GM23338 (cell line): Measurements from ENCODE around the gene PGM3. TPM values are rescaled to one million over a fixed set of nuclear protein-coding genes. Genes with fewer than 3 reads are reported as not detected.
A peak's percentile ranks its signal among the peaks of the same experiment; 100 is the strongest.

Source experiments
- ATAC-seq: fragments of 200-7000 bp; cut with Tn5 transposase; 3 replicates; pipeline ENCODE4 v1.9.1; 2020
- DNase-seq: peaks from one replicate; pipeline ENCODE4 v3.0.0-alpha.2; 2015; ENCODE audit warnings: low spot score
- H2AFZ ChIP-seq: fragments of 200-600 bp; sonication (generic); 2 replicates; pipeline ENCODE4 v1.8.0; 2016; ENCODE audit warnings: antibody characterized with exemption, mild to moderate bottlenecking, moderate library complexity
- H3F3A ChIP-seq: fragments of 200-600 bp; sonication (generic); replicated peaks from 2 replicates; pipeline ENCODE4 v1.8.0; 2017; ENCODE audit warnings: antibody characterized with exemption, mixed run types, low read depth
- H3K27ac ChIP-seq: fragments of 200-600 bp; sonication (generic); 2 replicates; pipeline ENCODE4 v1.6.1; 2016; ENCODE audit warnings: low read depth
- H3K27me3 ChIP-seq: fragments of 200-600 bp; sonication (generic); 2 replicates; pipeline ENCODE4 v1.8.0; 2016; ENCODE audit warnings: mild to moderate bottlenecking, mixed run types, moderate library complexity; ENCODE audit not compliant: insufficient read depth
- H3K36me3 ChIP-seq: fragments of 200-600 bp; sonication (generic); 2 replicates; pipeline ENCODE4 v1.8.0; 2016; ENCODE audit warnings: mild to moderate bottlenecking; ENCODE audit not compliant: insufficient read depth
- H3K4me1 ChIP-seq: fragments of 200-600 bp; sonication (generic); 2 replicates; pipeline ENCODE4 v1.8.0; 2016; ENCODE audit warnings: mild to moderate bottlenecking, moderate library complexity; ENCODE audit not compliant: insufficient read depth
- H3K4me2 ChIP-seq: fragments of 200-600 bp; sonication (generic); 2 replicates; pipeline ENCODE4 v1.7.1; 2017; ENCODE audit warnings: mixed run types
- H3K4me3 ChIP-seq: fragments of 200-600 bp; sonication (generic); 2 replicates; pipeline ENCODE4 v1.6.1; 2016; ENCODE audit warnings: mixed run types
- H3K79me2 ChIP-seq: fragments of 200-600 bp; sonication (generic); replicated peaks from 2 replicates; pipeline ENCODE4 v1.8.0; 2017; ENCODE audit warnings: mild to moderate bottlenecking; ENCODE audit not compliant: insufficient read depth
- H3K9me2 ChIP-seq: fragments of 200-600 bp; sonication (generic); 2 replicates; pipeline ENCODE4 v1.8.0; 2017; ENCODE audit not compliant: insufficient read depth
- H4K20me1 ChIP-seq: fragments of 200-600 bp; sonication (generic); replicated peaks from 2 replicates; pipeline ENCODE4 v1.8.0; 2017; ENCODE audit warnings: mild to moderate bottlenecking; ENCODE audit not compliant: insufficient read depth
- H3K27ac Mint-ChIP-seq: 2 replicates; pipeline ENCODE4 v1.8.0; 2020; ENCODE audit warnings: inconsistent platforms, mild to moderate bottlenecking, moderate library complexity, mixed read lengths
- H3K27me3 Mint-ChIP-seq: 3 replicates; pipeline ENCODE4 v1.8.0; 2022; ENCODE audit warnings: low read depth, mild to moderate bottlenecking, moderate library complexity, mixed read lengths, inconsistent platforms; ENCODE audit not compliant: insufficient read depth, poor library complexity
- H3K36me3 Mint-ChIP-seq: 3 replicates; pipeline ENCODE4 v1.8.0; 2021; ENCODE audit warnings: low read depth, mild to moderate bottlenecking, inconsistent platforms, moderate library complexity, mixed read lengths
- H3K4me1 Mint-ChIP-seq: 3 replicates; pipeline ENCODE4 v1.8.0; 2020; ENCODE audit warnings: mild to moderate bottlenecking, inconsistent platforms, mixed read lengths
- H3K4me3 Mint-ChIP-seq: 3 replicates; pipeline ENCODE4 v1.8.0; 2021; ENCODE audit warnings: moderate library complexity, mild to moderate bottlenecking, inconsistent platforms, mixed read lengths
- H3K9me3 Mint-ChIP-seq: 3 replicates; pipeline ENCODE4 v1.8.0; 2020; ENCODE audit warnings: moderate library complexity, mild to moderate bottlenecking, inconsistent platforms, mixed read lengths
- CTCF ChIP-seq, 2 experiments: fragments of 200-600 bp in 1 of 2; sonication (generic) in 1 of 2; conservative IDR thresholded peaks; 2 replicates each; pipeline versions ENCODE4 v1.5.1 to v1.6.1; 2016 to 2017; ENCODE audit warnings: antibody characterized with exemption in 2 of 2, low read depth in 2 of 2, mild to moderate bottlenecking in 2 of 2, moderate library complexity in 1 of 2
- STAT1 ChIP-seq: IDR thresholded peaks from one replicate; pipeline ENCODE4 v1.6.1; 2016; ENCODE audit warnings: antibody characterized with exemption; ENCODE audit not compliant: unreplicated experiment
- ZNF331 ChIP-seq: fragments of 250-450 bp; sonication (Bioruptor Pico); IDR thresholded peaks from 2 replicates; pipeline ENCODE4 v1.5.0; 2020; ENCODE audit warnings: low read depth, mild to moderate bottlenecking, moderate library complexity
- ZNF462 ChIP-seq: fragments of 250-450 bp; sonication (Bioruptor Pico); IDR thresholded peaks from 2 replicates; pipeline ENCODE4 v1.5.0; 2020; ENCODE audit warnings: mild to moderate bottlenecking, moderate library complexity
- polyA plus RNA-seq: library from polyadenylated mRNA; unstranded; fragments of >200 nt; fragmentation: Nextera tagmentation; extraction: Ambion mirVana; gene quantifications from 2 replicates; pipeline ENCODE4 v1.2.1, GENCODE V29; 2016
- total RNA-seq: library from RNA; depleted of rRNA; stranded (reverse); fragments of >200 nt; shearing (Covaris generic); gene quantifications from 2 replicates; pipeline ENCODE4 v1.2.3, GENCODE V29; 2014

The PGM3 gene
- total and polyA plus RNA-seq, 2 experiments from 2014 or later: 23.8 to 35.3 TPM

GRCh38 chr6:83226517-83226916 lies 33.5 kb upstream of the PGM3 start (continued):
- TF ChIP-seq ZNF462 (CRISPR knock-in tag): no peak
- TF ChIP-seq CTCF (conservative IDR thresholded peaks at IDR 0.05; ENCODE audit: low read depth in 2 of 2): no peak

GRCh38 chr6:83221889-83222479 lies 28.9 kb upstream of the PGM3 start:
- Mint-ChIP-seq H3K27ac (no peak overlapping the region), H3K9me3 (no peaks in the 10 kb centered on the region), H3K27me3 (peaks cover 2% of the 10 kb centered on the region), H3K36me3 (no peaks in the 10 kb centered on the region), H3K4me3 (no peak overlapping the region), H3K4me1 (no peaks in the 10 kb centered on the region)
- Histone ChIP-seq H3K27me3 (no peaks in the 10 kb centered on the region), H2AFZ (no peak overlapping the region), H3K9me2 (no peaks in the 10 kb centered on the region), H4K20me1 (no peaks in the 10 kb centered on the region), H3K4me2 (no peak overlapping the region), H3K4me1 (no peaks in the 10 kb centered on the region), H3K79me2 (no peaks in the 10 kb centered on the region), H3K4me3 (no peak overlapping the region), H3K36me3 (no peaks in the 10 kb centered on the region), H3K27ac (no peak overlapping the region), H3F3A (no peaks in the 10 kb centered on the region)
- ATAC-seq (no peak), DNase-seq (peak; percentile 75)
- TF ChIP-seq ZNF462 (CRISPR knock-in tag) (no peak), CTCF (conservative IDR thresholded peaks at IDR 0.05; ENCODE audit: low read depth in 2 of 2) (peak; percentile 54 to 71), STAT1 (no peak), ZNF331 (CRISPR knock-in tag) (no peak)
